ENCODE measurements around the gene NKD1. TPM values are rescaled to one million over a fixed set of nuclear protein-coding genes. Genes with fewer than 3 reads are reported as not detected.

NKD1 gene
- total RNA-seq, 1 donor from 2014 or later = 0.33 TPM

DNA sequence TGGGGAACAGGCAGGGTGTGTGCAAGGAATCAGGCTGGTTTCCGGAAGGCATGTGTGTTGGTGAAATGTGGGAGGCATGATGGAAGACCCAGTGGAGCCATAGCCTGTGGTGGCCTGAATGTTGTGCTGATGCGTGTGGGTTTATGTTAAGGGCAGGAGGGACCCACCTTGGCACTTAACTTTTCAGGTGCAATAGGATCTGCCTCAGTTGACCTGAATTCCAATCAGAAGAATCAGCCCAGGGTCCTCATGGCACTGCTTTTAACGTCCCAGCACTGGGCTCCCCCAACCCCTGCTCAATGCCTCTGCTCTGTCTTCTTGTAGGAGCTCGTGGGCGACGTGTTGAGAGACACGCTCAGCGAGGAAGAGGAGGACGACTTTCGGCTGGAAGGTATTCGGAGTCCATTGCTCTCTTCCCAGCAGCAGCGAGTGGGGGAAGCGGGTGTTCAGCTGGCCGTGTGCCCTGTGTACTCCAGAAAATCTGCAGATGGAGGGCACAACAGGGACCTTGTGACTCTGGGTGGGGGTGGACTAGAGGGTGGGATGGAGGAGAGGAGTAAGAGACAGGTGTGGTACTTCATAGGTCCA is 59.9 kb downstream of the NKD1 start:
- no peaks in the 10 kb centered on the region for H3K27me3 ChIP-seq (ENCODE audit: control insufficient read depth, insufficient read depth, low read length)
- H3K36me3 ChIP-seq (ENCODE audit: control insufficient read depth, insufficient read depth, low read length) = no peaks in the 10 kb centered on the region
- no peak for TF ChIP-seq CTCF (IDR thresholded peaks at IDR 0.05; ENCODE audit: insufficient read depth, low read length, poor library complexity, severe bottlenecking)
- H3K4me3 ChIP-seq (ENCODE audit: low read depth, low read length) = no peak overlapping the region
- DNase-seq (ENCODE audit: low read depth) = no peak

- Histone ChIP-seq H3K27me3 (ENCODE audit: control insufficient read depth, insufficient read depth, low read length) (no peaks in the 10 kb centered on the region), H3K4me3 (ENCODE audit: low read depth, low read length) (no peak overlapping the region), H3K36me3 (ENCODE audit: control insufficient read depth, insufficient read depth, low read length) (no peaks in the 10 kb centered on the region)
- DNase-seq (ENCODE audit: low read depth) = no peak
- TF ChIP-seq CTCF (IDR thresholded peaks at IDR 0.05; ENCODE audit: insufficient read depth, low read length, poor library complexity, severe bottlenecking) = no peak
Observed at GRCh38 chr16:50609049-50609448, 60.9 kb downstream of the NKD1 start.

GRCh38 chr16:50609471-50609870 is 61.3 kb downstream of the NKD1 start:
- Histone ChIP-seq H3K36me3 (ENCODE audit: control insufficient read depth, insufficient read depth, low read length) (no peaks in the 10 kb centered on the region), H3K27me3 (ENCODE audit: control insufficient read depth, insufficient read depth, low read length) (no peaks in the 10 kb centered on the region), H3K4me3 (ENCODE audit: low read depth, low read length) (no peak overlapping the region)
- no peak for DNase-seq (ENCODE audit: low read depth)
- TF ChIP-seq CTCF (IDR thresholded peaks at IDR 0.05; ENCODE audit: insufficient read depth, low read length, poor library complexity, severe bottlenecking) = no peak

DNA sequence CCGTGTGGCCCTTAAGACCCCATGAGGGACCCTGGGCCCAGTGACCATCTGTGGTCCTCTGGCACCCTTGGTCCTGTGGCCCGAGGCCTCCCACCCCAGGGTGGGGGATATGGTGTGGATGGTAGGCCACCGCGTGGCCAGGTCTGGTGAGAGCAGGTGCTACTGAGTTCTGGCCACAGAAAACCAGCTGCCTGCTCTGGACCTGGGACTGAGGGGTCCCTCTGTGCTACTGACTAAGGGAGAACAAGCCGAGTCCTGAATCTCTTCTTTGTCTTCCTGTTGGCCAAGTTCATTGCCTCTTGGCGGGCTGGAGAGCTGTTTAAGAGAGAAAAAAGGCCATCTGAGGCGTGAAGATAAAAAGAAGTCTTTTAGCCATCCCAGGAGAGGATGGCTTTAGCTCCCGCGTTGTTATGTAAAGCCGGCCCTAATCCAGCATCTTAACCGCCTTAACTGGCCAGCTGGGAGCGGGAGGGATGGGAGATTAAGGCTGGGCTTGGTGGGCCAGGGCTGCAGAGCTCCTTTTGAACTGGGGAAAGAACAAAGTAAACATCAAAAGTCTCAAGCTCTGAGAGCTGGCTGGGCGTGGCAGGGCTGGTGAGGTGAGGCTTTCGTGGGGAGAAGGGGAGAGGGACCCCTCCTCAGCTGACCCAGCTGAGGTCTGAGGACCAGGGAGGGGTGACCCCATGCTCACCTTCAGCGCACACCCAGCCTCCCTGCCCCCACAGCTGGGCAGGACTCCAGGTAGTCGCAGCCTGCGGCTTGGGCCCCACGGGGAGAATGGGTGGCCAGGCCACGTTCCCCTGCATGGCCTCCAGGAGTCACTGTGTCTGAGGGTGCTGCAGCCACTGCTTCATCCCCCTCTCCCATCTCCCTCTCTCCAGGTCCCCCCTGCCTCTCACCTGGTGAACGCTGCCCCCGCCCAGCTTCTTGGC is 62.4 kb downstream of the NKD1 start:
- H3K36me3 ChIP-seq (ENCODE audit: control insufficient read depth, insufficient read depth, low read length) = no peaks in the 10 kb centered on the region
- DNase-seq (ENCODE audit: low read depth) = no peak
- no peak overlapping the region for H3K4me3 ChIP-seq (ENCODE audit: low read depth, low read length)
- no peaks in the 10 kb centered on the region for H3K27me3 ChIP-seq (ENCODE audit: control insufficient read depth, insufficient read depth, low read length)
- no peak for TF ChIP-seq CTCF (IDR thresholded peaks at IDR 0.05; ENCODE audit: insufficient read depth, low read length, poor library complexity, severe bottlenecking)

- peak; percentile 12 for DNase-seq (ENCODE audit: low read depth)
- Histone ChIP-seq H3K27me3 (ENCODE audit: control insufficient read depth, insufficient read depth, low read length) (no peaks in the 10 kb centered on the region), H3K4me3 (ENCODE audit: low read depth, low read length) (no peak overlapping the region), H3K36me3 (ENCODE audit: control insufficient read depth, insufficient read depth, low read length) (no peaks in the 10 kb centered on the region)
- peak; percentile 9 for TF ChIP-seq CTCF (IDR thresholded peaks at IDR 0.05; ENCODE audit: insufficient read depth, low read length, poor library complexity, severe bottlenecking)
Observed at GRCh38 chr16:50611332-50611934, 63.2 kb downstream of the NKD1 start.
